Choroid plexus epithelial cell (primary cell): ENCODE measurements around the gene FAM163B.

Source experiments
- DNase-seq: peaks from one replicate; pipeline ENCODE4 v3.0.0-alpha.2; 2010; ENCODE audit warnings: low read depth
- H3K4me3 ChIP-seq: 2 replicates; pipeline ENCODE4 v1.5.1; 2011; ENCODE audit warnings: low read depth, mild to moderate bottlenecking, control low read depth, low read length, moderate library complexity
- TF ChIP-seq, protein P1 (sequence below): conservative IDR thresholded peaks from 2 replicates; pipeline ENCODE4 v1.5.1; 2011; ENCODE audit warnings: low read depth, mild to moderate bottlenecking, control low read depth, inconsistent platforms, low read length, moderate library complexity

FAM163B gene

DNA sequence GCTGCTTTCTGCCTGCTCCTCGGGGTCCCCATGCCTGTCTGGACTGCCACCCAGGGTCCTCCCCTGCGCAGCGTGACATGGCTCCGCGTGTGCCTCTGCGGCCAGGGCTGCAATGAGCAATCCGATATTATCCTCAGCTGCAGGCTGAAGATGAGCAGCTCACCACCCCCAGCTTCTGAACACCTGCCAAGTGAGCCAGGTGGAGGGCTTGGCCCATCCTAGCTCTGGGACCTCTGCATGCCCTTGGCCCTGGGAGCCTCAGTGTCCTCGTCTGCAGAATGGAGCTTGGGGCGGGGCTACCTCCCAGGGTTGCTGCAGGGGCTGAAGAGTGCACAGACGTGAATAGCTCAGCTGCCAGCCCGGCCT, 80.3 kb downstream of the FAM163B start:
- DNase-seq, result no peak
- TF ChIP-seq, protein P1, sequence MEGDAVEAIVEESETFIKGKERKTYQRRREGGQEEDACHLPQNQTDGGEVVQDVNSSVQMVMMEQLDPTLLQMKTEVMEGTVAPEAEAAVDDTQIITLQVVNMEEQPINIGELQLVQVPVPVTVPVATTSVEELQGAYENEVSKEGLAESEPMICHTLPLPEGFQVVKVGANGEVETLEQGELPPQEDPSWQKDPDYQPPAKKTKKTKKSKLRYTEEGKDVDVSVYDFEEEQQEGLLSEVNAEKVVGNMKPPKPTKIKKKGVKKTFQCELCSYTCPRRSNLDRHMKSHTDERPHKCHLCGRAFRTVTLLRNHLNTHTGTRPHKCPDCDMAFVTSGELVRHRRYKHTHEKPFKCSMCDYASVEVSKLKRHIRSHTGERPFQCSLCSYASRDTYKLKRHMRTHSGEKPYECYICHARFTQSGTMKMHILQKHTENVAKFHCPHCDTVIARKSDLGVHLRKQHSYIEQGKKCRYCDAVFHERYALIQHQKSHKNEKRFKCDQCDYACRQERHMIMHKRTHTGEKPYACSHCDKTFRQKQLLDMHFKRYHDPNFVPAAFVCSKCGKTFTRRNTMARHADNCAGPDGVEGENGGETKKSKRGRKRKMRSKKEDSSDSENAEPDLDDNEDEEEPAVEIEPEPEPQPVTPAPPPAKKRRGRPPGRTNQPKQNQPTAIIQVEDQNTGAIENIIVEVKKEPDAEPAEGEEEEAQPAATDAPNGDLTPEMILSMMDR, result no peak
- H3K4me3 ChIP-seq, result no peak overlapping the region

DNA sequence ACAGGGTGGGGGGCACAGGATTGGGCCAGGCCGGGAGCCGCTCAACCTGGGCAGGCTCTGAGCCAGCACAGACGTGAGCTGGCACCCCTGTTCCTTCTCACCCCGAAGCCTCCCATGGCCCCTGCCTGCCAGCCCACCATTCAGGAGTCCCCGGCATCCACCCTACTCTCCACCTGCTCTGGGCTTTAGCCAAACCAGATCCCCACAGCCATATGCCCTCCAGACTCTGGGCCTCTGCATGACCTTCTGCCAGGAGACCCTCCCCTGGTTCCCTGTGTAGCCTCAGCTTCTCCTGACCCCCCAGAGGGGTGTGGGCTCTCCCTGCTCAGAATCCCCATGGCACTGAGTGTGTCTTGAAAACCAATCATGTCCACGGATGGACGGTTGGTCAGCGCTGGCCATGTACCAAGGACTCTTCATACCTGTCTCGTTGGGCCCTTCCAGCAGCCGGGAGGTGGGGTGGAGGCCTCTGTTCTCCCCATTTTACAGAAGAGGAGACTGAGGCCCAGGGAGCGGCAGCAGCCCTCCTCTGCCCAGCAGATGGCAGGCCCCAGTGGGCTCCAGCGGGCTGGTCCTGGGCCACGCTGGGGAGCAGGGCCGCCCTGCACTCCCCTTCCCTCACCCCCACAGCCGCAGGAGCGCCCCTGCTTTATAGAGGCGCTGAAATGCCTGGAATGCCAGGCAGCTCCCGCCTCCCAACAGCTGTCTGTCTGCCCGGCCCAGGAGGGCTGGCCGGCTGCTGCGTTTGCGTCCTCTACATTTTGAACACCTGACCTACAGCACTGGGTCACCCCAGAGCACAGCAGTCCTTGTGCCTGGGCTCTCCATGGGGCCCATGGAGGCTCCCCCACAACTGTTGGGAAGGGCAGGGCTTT, 81.0 kb downstream of the FAM163B start:
- H3K4me3 ChIP-seq, result no peak overlapping the region
- TF ChIP-seq, protein P1, result no peak
- DNase-seq, result no peak

DNA sequence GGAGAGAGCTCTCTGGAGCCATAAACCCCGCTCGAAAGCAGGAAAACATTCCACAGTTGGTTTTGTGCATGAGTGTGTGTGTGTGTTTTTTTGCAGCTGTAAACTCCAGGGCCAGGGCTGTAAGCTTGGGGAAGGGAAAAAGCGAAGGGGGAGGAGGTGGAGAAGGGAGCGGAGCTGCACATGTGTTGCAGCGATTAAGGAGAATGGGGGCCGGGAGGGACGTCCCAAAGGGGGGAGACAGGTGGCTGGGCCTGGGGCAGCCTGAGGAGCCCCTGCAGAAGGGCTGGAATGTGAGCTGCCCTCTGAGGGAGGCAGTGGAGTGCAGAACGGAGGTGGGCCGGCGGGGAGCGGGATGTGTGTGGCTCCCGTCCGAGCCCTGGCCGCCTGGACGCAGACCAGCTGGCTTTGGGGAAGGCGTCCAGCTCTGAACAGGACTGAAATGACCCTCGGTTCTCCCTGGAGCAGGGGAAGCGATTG, 81.7 kb downstream of the FAM163B start:
- no peak for DNase-seq
- TF ChIP-seq, protein P1, result no peak
- no peak overlapping the region for H3K4me3 ChIP-seq
